Measurements from ENCODE around the gene TNIP3.

TNIP3 gene

GRCh38 chr4:121088867-121089266 lies 75.3 kb downstream of the TNIP3 start:
- no peak for DNase-seq (ENCODE audit: low spot score)
- FAIRE-seq: no peak
